ENCODE results near the gene HCST. TPM values are rescaled to one million over a fixed set of nuclear protein-coding genes. Genes with fewer than 3 reads are reported as not detected.

Gene HCST
- total and polyA plus RNA-seq, 2 of the 13 experiments (the other 11 are each of a cell fraction or from before 2014, with no cell fraction given) = 0.24 to 1.2 TPM

GRCh38 chr19:35931161-35931873, 29.0 kb downstream of the HCST start (continued):
- TF ChIP-seq ZNF138 (CRISPR knock-in tag; IDR thresholded peaks at IDR 0.05; ENCODE audit: low read depth) (no peak), E2F5 (CRISPR knock-in tag; conservative IDR thresholded peaks at IDR 0.05) (peak; percentile 58; the same call in 1 of the 2 replicates), PHF5A (CRISPR knock-in tag; IDR thresholded peaks at IDR 0.05; ENCODE audit: low read depth, unreplicated experiment) (peak; percentile 84), NR2F2 (IDR thresholded peaks at IDR 0.05; ENCODE audit: borderline replicate concordance, low read depth) (no peak; the same call in 1 of the 2 replicates), POLR2A (IDR thresholded peaks at IDR 0.05; ENCODE audit: insufficient read depth in 1 of 2, low read depth in 2 of 2, low read length in 2 of 2) (peak; percentile 73 to 98), ZNF883 (CRISPR knock-in tag; IDR thresholded peaks at IDR 0.05; ENCODE audit: not compliant biosample characterization) (no peak), JUN (CRISPR knock-in tag; IDR thresholded peaks at IDR 0.05) (0 out of 2 replicates have a peak, but pooled peaks have one; percentile 50), ARNT2 (CRISPR knock-in tag; IDR thresholded peaks at IDR 0.05; ENCODE audit: low read depth) (peak; percentile 50; the same call in 1 of the 2 replicates), ZNF562 (CRISPR knock-in tag; IDR thresholded peaks at IDR 0.05; ENCODE audit: borderline replicate concordance) (no peak), MIXL1 (CRISPR knock-in tag; IDR thresholded peaks at IDR 0.05) (peak; percentile 39; the same call in 1 of the 2 replicates), DBP (CRISPR knock-in tag; IDR thresholded peaks at IDR 0.05; ENCODE audit: not compliant biosample characterization) (no peak), ZNF251 (CRISPR knock-in tag; IDR thresholded peaks at IDR 0.05) (no peak), ZNF816 (CRISPR knock-in tag; IDR thresholded peaks at IDR 0.05; ENCODE audit: borderline replicate concordance) (no peak), AGO1 (IDR thresholded peaks at IDR 0.05; ENCODE audit: low read depth, low read length, poor library complexity, severe bottlenecking) (no peak), PRDM15 (CRISPR knock-in tag; IDR thresholded peaks at IDR 0.05) (no peak), U2AF1 (optimal IDR thresholded peaks at IDR 0.05; ENCODE audit: low read depth, low read length) (no peak), ZNF766 (CRISPR knock-in tag; IDR thresholded peaks at IDR 0.05; ENCODE audit: borderline replicate concordance) (no peak), SAP130 (CRISPR knock-in tag; IDR thresholded peaks at IDR 0.05; ENCODE audit: low read depth) (peak; percentile 94), U2AF2 (IDR thresholded peaks at IDR 0.05; ENCODE audit: low read depth, low read length) (no peak; the same call in 1 of the 2 replicates), NR2C2 (CRISPR knock-in tag; IDR thresholded peaks at IDR 0.05; ENCODE audit: borderline replicate concordance) (peak; percentile 89)
- TF ChIP-seq, protein P1, sequence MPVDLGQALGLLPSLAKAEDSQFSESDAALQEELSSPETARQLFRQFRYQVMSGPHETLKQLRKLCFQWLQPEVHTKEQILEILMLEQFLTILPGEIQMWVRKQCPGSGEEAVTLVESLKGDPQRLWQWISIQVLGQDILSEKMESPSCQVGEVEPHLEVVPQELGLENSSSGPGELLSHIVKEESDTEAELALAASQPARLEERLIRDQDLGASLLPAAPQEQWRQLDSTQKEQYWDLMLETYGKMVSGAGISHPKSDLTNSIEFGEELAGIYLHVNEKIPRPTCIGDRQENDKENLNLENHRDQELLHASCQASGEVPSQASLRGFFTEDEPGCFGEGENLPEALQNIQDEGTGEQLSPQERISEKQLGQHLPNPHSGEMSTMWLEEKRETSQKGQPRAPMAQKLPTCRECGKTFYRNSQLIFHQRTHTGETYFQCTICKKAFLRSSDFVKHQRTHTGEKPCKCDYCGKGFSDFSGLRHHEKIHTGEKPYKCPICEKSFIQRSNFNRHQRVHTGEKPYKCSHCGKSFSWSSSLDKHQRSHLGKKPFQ (CRISPR knock-in tag; IDR thresholded peaks at IDR 0.05; ENCODE audit: insufficient replicate concordance) = no peak
- TF ChIP-seq, protein P2, sequence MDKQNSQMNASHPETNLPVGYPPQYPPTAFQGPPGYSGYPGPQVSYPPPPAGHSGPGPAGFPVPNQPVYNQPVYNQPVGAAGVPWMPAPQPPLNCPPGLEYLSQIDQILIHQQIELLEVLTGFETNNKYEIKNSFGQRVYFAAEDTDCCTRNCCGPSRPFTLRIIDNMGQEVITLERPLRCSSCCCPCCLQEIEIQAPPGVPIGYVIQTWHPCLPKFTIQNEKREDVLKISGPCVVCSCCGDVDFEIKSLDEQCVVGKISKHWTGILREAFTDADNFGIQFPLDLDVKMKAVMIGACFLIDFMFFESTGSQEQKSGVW (CRISPR knock-in tag; IDR thresholded peaks at IDR 0.05; ENCODE audit: borderline replicate concordance) = no peak
